ENCODE measurements around the gene IGIP.

The IGIP gene

DNA sequence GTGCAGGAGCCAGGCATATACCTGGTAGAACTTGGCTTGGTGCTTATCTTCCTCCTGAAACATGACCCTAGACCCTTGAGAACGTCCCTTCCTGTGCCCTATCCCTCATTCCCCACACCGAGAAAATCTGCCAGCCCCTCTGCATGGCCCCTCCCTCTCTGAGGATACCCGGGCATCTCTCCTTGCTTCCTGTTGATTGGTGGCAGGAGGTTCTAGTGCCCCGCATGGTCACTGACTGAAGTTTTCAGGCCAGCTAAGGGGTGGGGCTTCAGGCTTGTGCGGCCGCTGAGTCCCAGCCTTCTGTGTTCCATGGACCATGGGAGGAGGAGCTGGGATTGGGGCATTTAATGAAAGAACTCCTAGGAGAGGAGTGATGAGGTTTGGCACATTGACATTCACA, 22.8 kb downstream of the IGIP start:
- Histone ChIP-seq H3K4me2 (ENCODE audit: insufficient read depth, low read length) (no peak overlapping the region), H3K36me3 (ENCODE audit: insufficient read depth, low read length) (no peaks in the 10 kb centered on the region), H2AFZ (ENCODE audit: low read depth, low read length) (no peak overlapping the region), H3K79me2 (ENCODE audit: insufficient read depth, low read length) (no peaks in the 10 kb centered on the region), H3K9ac (ENCODE audit: low read depth, low read length) (no peak overlapping the region), H3K4me1 (ENCODE audit: insufficient read depth, low read length) (no peaks in the 10 kb centered on the region), H3K9me3 (ENCODE audit: insufficient read depth, low read length, severe bottlenecking) (no peaks in the 10 kb centered on the region), H3K27ac (ENCODE audit: low read length) (no peak overlapping the region), H3K4me3 (ENCODE audit: low read depth in 1 of 2, low read length in 2 of 2) (no peak overlapping the region), H4K20me1 (ENCODE audit: insufficient read depth, low read length) (peaks cover 21% of the 10 kb centered on the region), H3K27me3 (ENCODE audit: insufficient read depth, low read length, poor library complexity) (no peaks in the 10 kb centered on the region)
- no peak for DNase-seq
- ATAC-seq (ENCODE audit: insufficient read depth, low read depth): no peak
- TF ChIP-seq EZH2 (IDR thresholded peaks at IDR 0.05; ENCODE audit: borderline replicate concordance, low read depth, low read length, severe bottlenecking): no peak
- TF ChIP-seq CTCF (IDR thresholded peaks at IDR 0.05; ENCODE audit: borderline replicate concordance, extremely low read depth, low read length, poor library complexity, severe bottlenecking): no peak

- no peaks in the 10 kb centered on the region for H3K4me1 ChIP-seq (ENCODE audit: insufficient read depth, low read length)
- ATAC-seq (ENCODE audit: insufficient read depth, low read depth) (no peak), DNase-seq (no peak)
- no peak overlapping the region for H3K9ac ChIP-seq (ENCODE audit: low read depth, low read length)
- no peaks in the 10 kb centered on the region for H3K9me3 ChIP-seq (ENCODE audit: insufficient read depth, low read length, severe bottlenecking)
- H3K79me2 ChIP-seq (ENCODE audit: insufficient read depth, low read length): no peaks in the 10 kb centered on the region
- no peaks in the 10 kb centered on the region for H3K27me3 ChIP-seq (ENCODE audit: insufficient read depth, low read length, poor library complexity)
- peaks cover 15% of the 10 kb centered on the region; the same call in 1 of the 2 replicates for H4K20me1 ChIP-seq (ENCODE audit: insufficient read depth, low read length)
- no peak overlapping the region for H2AFZ ChIP-seq (ENCODE audit: low read depth, low read length)
- H3K27ac ChIP-seq (ENCODE audit: low read length): no peak overlapping the region
- H3K4me3 ChIP-seq (ENCODE audit: low read depth in 1 of 2, low read length in 2 of 2): no peak overlapping the region
- no peaks in the 10 kb centered on the region for H3K36me3 ChIP-seq (ENCODE audit: insufficient read depth, low read length)
- H3K4me2 ChIP-seq (ENCODE audit: insufficient read depth, low read length): no peak overlapping the region
- no peak for TF ChIP-seq CTCF (IDR thresholded peaks at IDR 0.05; ENCODE audit: borderline replicate concordance, extremely low read depth, low read length, poor library complexity, severe bottlenecking)
- no peak for TF ChIP-seq EZH2 (IDR thresholded peaks at IDR 0.05; ENCODE audit: borderline replicate concordance, low read depth, low read length, severe bottlenecking)
These were observed 24.5 kb downstream of the IGIP start for GRCh38 chr5:140150201-140150600.

- no peaks in the 10 kb centered on the region for H3K9me3 ChIP-seq (ENCODE audit: insufficient read depth, low read length, severe bottlenecking)
- no peaks in the 10 kb centered on the region for H3K79me2 ChIP-seq (ENCODE audit: insufficient read depth, low read length)
- H3K27me3 ChIP-seq (ENCODE audit: insufficient read depth, low read length, poor library complexity): no peaks in the 10 kb centered on the region
- H4K20me1 ChIP-seq (ENCODE audit: insufficient read depth, low read length): peaks cover 15% of the 10 kb centered on the region; the same call in 1 of the 2 replicates
- H3K4me2 ChIP-seq (ENCODE audit: insufficient read depth, low read length): no peak overlapping the region
- DNase-seq (no peak), ATAC-seq (ENCODE audit: insufficient read depth, low read depth) (no peak)
- no peaks in the 10 kb centered on the region for H3K4me1 ChIP-seq (ENCODE audit: insufficient read depth, low read length)
- H3K27ac ChIP-seq (ENCODE audit: low read length): no peak overlapping the region
- TF ChIP-seq EZH2 (IDR thresholded peaks at IDR 0.05; ENCODE audit: borderline replicate concordance, low read depth, low read length, severe bottlenecking) (no peak), CTCF (IDR thresholded peaks at IDR 0.05; ENCODE audit: borderline replicate concordance, extremely low read depth, low read length, poor library complexity, severe bottlenecking) (no peak)
- H3K9ac ChIP-seq (ENCODE audit: low read depth, low read length): no peak overlapping the region
- no peak overlapping the region for H2AFZ ChIP-seq (ENCODE audit: low read depth, low read length)
- H3K36me3 ChIP-seq (ENCODE audit: insufficient read depth, low read length): no peaks in the 10 kb centered on the region
- no peak overlapping the region for H3K4me3 ChIP-seq (ENCODE audit: low read depth in 1 of 2, low read length in 2 of 2)
These were observed 25.6 kb downstream of the IGIP start for GRCh38 chr5:140151144-140152021.
